GM12878 (cell line): ENCODE data around the gene SHC3. TPM values are rescaled to one million over a fixed set of nuclear protein-coding genes. Genes with fewer than 3 reads are reported as not detected.

Experiments
- ATAC-seq: fragments of 200-7000 bp; cut with Tn5 transposase; 3 replicates; pipeline ENCODE4 v1.9.1; 2020; ENCODE audit warnings: mild to moderate bottlenecking, moderate library complexity
- BruUV-seq: library from RNA; stranded (reverse); fragments of 400-500 nt; replicated peaks from 2 replicates; lab custom pipeline; 2021; lab: Mats Ljungman, UMichigan
- CTCF ChIA-PET: fragments of 300-600 bp; sonication (Branson Sonifier 250); formaldehyde crosslinking; extraction: SDS; loops from one replicate; lab custom pipeline; 2021; ENCODE audit warnings: inconsistent platforms; lab: Yijun Ruan, JAX
- POLR2A ChIA-PET: fragments of 350-600 bp; formaldehyde crosslinking; extraction: SDS; loops from one replicate; lab custom pipeline; 2021; ENCODE audit warnings: inconsistent platforms; lab: Charles Lee
- RAD21 ChIA-PET: fragments of 300-600 bp; sonication (Branson Sonifier 250); formaldehyde crosslinking; loops from one replicate; lab custom pipeline; 2023; ENCODE audit warnings: antibody characterized with exemption; ENCODE audit not compliant: unreplicated experiment; lab: Charles Lee
- SMC1A ChIA-PET: fragments of 300-600 bp; sonication (Branson Sonifier 250); formaldehyde crosslinking; loops from one replicate; lab custom pipeline; 2023; ENCODE audit not compliant: unreplicated experiment, uncharacterized antibody; lab: Charles Lee
- DNase-seq: peaks from one replicate; pipeline ENCODE4 v3.0.0-alpha.2; 2011; ENCODE audit warnings: low read depth, low spot score
- FAIRE-seq: peaks from 3 replicates; lab custom pipeline; 2011; peaks lifted over from hg19 to GRCh38; lab: Jason Lieb, UNC
- H2AFZ ChIP-seq: 2 replicates; pipeline ENCODE4 v1.6.0; 2011; ENCODE audit warnings: low read depth, low read length, control low read depth; ENCODE audit not compliant: control insufficient read depth
- H3K27ac ChIP-seq: 2 replicates; pipeline ENCODE4 v1.5.1; 2011; ENCODE audit warnings: control low read depth; ENCODE audit not compliant: control insufficient read depth, insufficient read depth
- H3K27me3 ChIP-seq, 2 experiments: replicated peaks in 1 of 2; 2 replicates each; pipeline versions ENCODE4 v1.6.0 to v1.6.1; 2011; ENCODE audit warnings: low read length in 1 of 2; ENCODE audit not compliant: control insufficient read depth in 2 of 2, insufficient read depth in 2 of 2
- H3K36me3 ChIP-seq, 2 experiments: 2 replicates each; pipeline ENCODE4 v1.5.1; 2011; ENCODE audit warnings: low read length in 1 of 2; ENCODE audit not compliant: control insufficient read depth in 2 of 2, insufficient read depth in 2 of 2
- H3K4me1 ChIP-seq: 2 replicates; pipeline ENCODE4 v1.6.1; 2011; ENCODE audit warnings: mild to moderate bottlenecking, low read length, moderate library complexity, mixed read lengths; ENCODE audit not compliant: control insufficient read depth, insufficient read depth
- H3K4me2 ChIP-seq: 2 replicates; pipeline ENCODE4 v1.6.0; 2011; ENCODE audit warnings: control low read depth; ENCODE audit not compliant: control insufficient read depth, insufficient read depth
- H3K4me3 ChIP-seq: fragments of 200-600 bp; sonication (generic); 2 replicates; pipeline ENCODE4 v1.5.1; 2016
- H3K79me2 ChIP-seq: 2 replicates; pipeline ENCODE4 v1.6.0; 2011; ENCODE audit warnings: low read length; ENCODE audit not compliant: control insufficient read depth, insufficient read depth
- H3K9ac ChIP-seq: 2 replicates; pipeline ENCODE4 v1.8.0; 2011; ENCODE audit warnings: low read length, control low read depth, mixed read lengths; ENCODE audit not compliant: control insufficient read depth, insufficient read depth
- H3K9me3 ChIP-seq: replicated peaks from 3 replicates; pipeline ENCODE4 v1.5.1; 2011; ENCODE audit warnings: mild to moderate bottlenecking, low read length; ENCODE audit not compliant: control insufficient read depth, insufficient read depth
- H4K20me1 ChIP-seq: 2 replicates; pipeline ENCODE4 v1.6.0; 2011; ENCODE audit not compliant: control insufficient read depth, insufficient read depth
- BACH1 ChIP-seq: fragments of 450-650 bp; IDR thresholded peaks from 2 replicates; pipeline ENCODE4 v1.6.1; 2017; ENCODE audit warnings: mild to moderate bottlenecking, borderline replicate concordance
- CBX3 ChIP-seq: fragments of 200-600 bp; sonication (generic); IDR thresholded peaks from 2 replicates; pipeline ENCODE4 v1.6.1; 2016; ENCODE audit warnings: low read depth, borderline replicate concordance
- KAT2A ChIP-seq: conservative IDR thresholded peaks from 2 replicates; pipeline ENCODE4 v1.6.1; 2011; ENCODE audit warnings: low read depth, low read length; ENCODE audit not compliant: control insufficient read depth
- NRF1 ChIP-seq: conservative IDR thresholded peaks from 2 replicates; pipeline ENCODE4 v1.6.1; 2011; ENCODE audit warnings: mild to moderate bottlenecking, low read depth, low read length, improper control_type of control experiment
- TBL1XR1 ChIP-seq: IDR thresholded peaks from 2 replicates; pipeline ENCODE4 v1.6.1; 2012; ENCODE audit warnings: low read depth, low read length, improper control_type of control experiment
- ZZZ3 ChIP-seq: IDR thresholded peaks from 2 replicates; pipeline ENCODE4 v1.6.1; 2011; ENCODE audit warnings: low read depth; ENCODE audit not compliant: control insufficient read depth, insufficient read length
- WGBS: methylation state at CpG from one replicate; pipeline ENCODE4 v1.1.6; 2016; ENCODE audit warnings: low lambda C conversion rate; ENCODE audit not compliant: insufficient replicate concordance, insufficient coverage; ENCODE audit errors: missing lambda C conversion rate; 5-methylcytosine and 5-hydroxymethylcytosine counted together
- in situ Hi-C: fragments of 300-500 bp; cut with MboI; formaldehyde crosslinking; loops from 9 replicates; pipeline ENCODE4 v1.14.3; 2018; ENCODE audit warnings: mixed read lengths
- intact Hi-C: fragments of 100-400 bp; cut with micrococcal nuclease; formaldehyde crosslinking; loops from one replicate; pipeline ENCODE4 v1.14.2; 2022; ENCODE audit not compliant: unreplicated experiment
- polyA plus RNA-seq, 11 experiments: library from polyadenylated mRNA; depleted of rRNA in 4 of 11; unstranded in 6 of 11; stranded (reverse) in 5 of 11; fragments of >200 nt; fragmentation: Nextera tagmentation in 4 of 11; fragmentation: Illumina TruSeq in 1 of 11; extraction: Ambion mirVana in 4 of 11; extraction: Trizol in 1 of 11; gene quantifications; 1 replicate in 1 of 11; 2 replicates in 10 of 11; pipeline versions ENCODE4 v1.2.1 to v1.2.3, GENCODE V29; 2011 to 2016; ENCODE audit warnings: inconsistent platforms in 2 of 11, missing spikeins in 2 of 11, low read depth in 1 of 11
- total RNA-seq, 4 experiments: library from RNA; depleted of rRNA in 3 of 4; stranded (reverse); fragments of >200 nt in 3 of 4; fragmentation: Illumina TruSeq in 1 of 4; extraction: Trizol in 1 of 4; gene quantifications; 2 replicates each; pipeline versions ENCODE4 v1.2.1 to v1.2.3, GENCODE V29; 2013 to 2021
- TF ChIP-seq, protein P1 (sequence below): IDR thresholded peaks from 2 replicates; pipeline ENCODE4 v1.6.1; 2011; ENCODE audit warnings: borderline replicate concordance, low read depth, mild to moderate bottlenecking, moderate library complexity, low read length; ENCODE audit not compliant: insufficient read depth, poor library complexity, severe bottlenecking
- TF ChIP-seq, protein P2 (sequence below): fragments of 450-650 bp; IDR thresholded peaks from 2 replicates; pipeline ENCODE4 v1.6.1; 2017; ENCODE audit warnings: mild to moderate bottlenecking, moderate library complexity

Gene SHC3
- total and polyA plus RNA-seq, 10 of the 15 experiments (the other 5 are each of a cell fraction or from before 2014, with no cell fraction given), result 0.01 to 0.06 TPM; not detected in 8

DNA sequence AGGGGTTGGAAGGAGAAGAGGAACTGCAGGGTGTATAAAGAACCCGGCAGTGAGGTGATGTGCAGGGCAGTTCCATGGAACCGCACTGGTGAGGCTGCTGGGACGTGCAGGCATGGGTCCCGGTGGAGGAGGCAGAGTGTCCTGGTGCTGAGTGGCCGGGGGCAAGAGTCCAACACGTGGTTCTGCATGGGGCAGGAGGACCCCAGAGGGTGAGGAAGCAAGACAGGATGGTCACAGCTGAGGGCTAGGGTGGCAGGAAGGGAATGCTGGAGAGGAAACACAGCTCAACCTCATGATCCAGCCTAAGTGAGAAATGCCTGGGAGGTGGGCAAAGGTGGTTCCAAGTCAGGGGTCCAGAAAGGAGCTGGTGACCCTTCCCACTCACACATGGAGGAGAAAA, 100.2 kb downstream of the SHC3 start:
- DNase-seq (no peak), ATAC-seq (no peak)
- POLR2A ChIA-PET, result no interaction called here
- no peaks in the 10 kb centered on the region for H3K79me2 ChIP-seq
- in situ Hi-C loops (no loop called here), intact Hi-C loops (no loop called here)
- H3K4me2 ChIP-seq, result no peak overlapping the region
- SMC1A ChIA-PET, result no interaction called here
- no TSS peak for BruUV-seq
- 37% methylated on average over 6 of the region's 6 CpGs for WGBS
- H3K9me3 ChIP-seq, result no peaks in the 10 kb centered on the region; the same call in 2 of the 3 replicates
- no peak overlapping the region for H3K4me3 ChIP-seq
- RAD21 ChIA-PET, result no interaction called here
- H3K27ac ChIP-seq, result no peak overlapping the region
- H4K20me1 ChIP-seq, result no peaks in the 10 kb centered on the region
- H2AFZ ChIP-seq, result no peak overlapping the region
- H3K36me3 ChIP-seq, result no peaks in the 10 kb centered on the region
- H3K27me3 ChIP-seq, result peaks cover 0 to 4% of the 10 kb centered on the region in 2 experiments; a peak in 3 of 4 replicates
- no peaks in the 10 kb centered on the region for H3K4me1 ChIP-seq
- TF ChIP-seq CBX3 (no peak), BACH1 (no peak), KAT2A (no peak), TBL1XR1 (no peak), ZZZ3 (no peak), NRF1 (no peak)
- TF ChIP-seq, protein P1, sequence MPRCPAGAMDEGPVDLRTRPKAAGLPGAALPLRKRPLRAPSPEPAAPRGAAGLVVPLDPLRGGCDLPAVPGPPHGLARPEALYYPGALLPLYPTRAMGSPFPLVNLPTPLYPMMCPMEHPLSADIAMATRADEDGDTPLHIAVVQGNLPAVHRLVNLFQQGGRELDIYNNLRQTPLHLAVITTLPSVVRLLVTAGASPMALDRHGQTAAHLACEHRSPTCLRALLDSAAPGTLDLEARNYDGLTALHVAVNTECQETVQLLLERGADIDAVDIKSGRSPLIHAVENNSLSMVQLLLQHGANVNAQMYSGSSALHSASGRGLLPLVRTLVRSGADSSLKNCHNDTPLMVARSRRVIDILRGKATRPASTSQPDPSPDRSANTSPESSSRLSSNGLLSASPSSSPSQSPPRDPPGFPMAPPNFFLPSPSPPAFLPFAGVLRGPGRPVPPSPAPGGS, result no peak
- TF ChIP-seq, protein P2, sequence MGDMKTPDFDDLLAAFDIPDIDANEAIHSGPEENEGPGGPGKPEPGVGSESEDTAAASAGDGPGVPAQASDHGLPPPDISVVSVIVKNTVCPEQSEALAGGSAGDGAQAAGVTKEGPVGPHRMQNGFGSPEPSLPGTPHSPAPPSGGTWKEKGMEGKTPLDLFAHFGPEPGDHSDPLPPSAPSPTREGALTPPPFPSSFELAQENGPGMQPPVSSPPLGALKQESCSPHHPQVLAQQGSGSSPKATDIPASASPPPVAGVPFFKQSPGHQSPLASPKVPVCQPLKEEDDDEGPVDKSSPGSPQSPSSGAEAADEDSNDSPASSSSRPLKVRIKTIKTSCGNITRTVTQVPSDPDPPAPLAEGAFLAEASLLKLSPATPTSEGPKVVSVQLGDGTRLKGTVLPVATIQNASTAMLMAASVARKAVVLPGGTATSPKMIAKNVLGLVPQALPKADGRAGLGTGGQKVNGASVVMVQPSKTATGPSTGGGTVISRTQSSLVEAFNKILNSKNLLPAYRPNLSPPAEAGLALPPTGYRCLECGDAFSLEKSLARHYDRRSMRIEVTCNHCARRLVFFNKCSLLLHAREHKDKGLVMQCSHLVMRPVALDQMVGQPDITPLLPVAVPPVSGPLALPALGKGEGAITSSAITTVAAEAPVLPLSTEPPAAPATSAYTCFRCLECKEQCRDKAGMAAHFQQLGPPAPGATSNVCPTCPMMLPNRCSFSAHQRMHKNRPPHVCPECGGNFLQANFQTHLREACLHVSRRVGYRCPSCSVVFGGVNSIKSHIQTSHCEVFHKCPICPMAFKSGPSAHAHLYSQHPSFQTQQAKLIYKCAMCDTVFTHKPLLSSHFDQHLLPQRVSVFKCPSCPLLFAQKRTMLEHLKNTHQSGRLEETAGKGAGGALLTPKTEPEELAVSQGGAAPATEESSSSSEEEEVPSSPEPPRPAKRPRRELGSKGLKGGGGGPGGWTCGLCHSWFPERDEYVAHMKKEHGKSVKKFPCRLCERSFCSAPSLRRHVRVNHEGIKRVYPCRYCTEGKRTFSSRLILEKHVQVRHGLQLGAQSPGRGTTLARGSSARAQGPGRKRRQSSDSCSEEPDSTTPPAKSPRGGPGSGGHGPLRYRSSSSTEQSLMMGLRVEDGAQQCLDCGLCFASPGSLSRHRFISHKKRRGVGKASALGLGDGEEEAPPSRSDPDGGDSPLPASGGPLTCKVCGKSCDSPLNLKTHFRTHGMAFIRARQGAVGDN, result no peak
- TF ChIP-seq, all 136 proteins: peak for 0
- no peak for FAIRE-seq
- H3K9ac ChIP-seq, result no peak overlapping the region
- CTCF ChIA-PET, result interaction anchor here (1.4 kb wide), 1 partner anchor 201 kb away, joined by 3 read pairs; no protein-coding TSS in a partner anchor
